ENCODE measurements around the gene TSKU. TPM values are rescaled to one million over a fixed set of nuclear protein-coding genes. Genes with fewer than 3 reads are reported as not detected.

The TSKU gene
- total and polyA plus RNA-seq, 2 experiments from 2014 or later, result 30.6 to 30.8 TPM

- no peak overlapping the region for H3K27ac ChIP-seq
- H3K27me3 ChIP-seq (replicated peaks; ENCODE audit: insufficient read depth), result peaks cover 35% of the 10 kb centered on the region
- no peak overlapping the region for H2AFZ ChIP-seq
- no peaks in the 10 kb centered on the region for H3K9me3 ChIP-seq (ENCODE audit: low read depth)
- H3K79me2 ChIP-seq (ENCODE audit: insufficient read depth), result no peaks in the 10 kb centered on the region
- TF ChIP-seq EZH2phosphoT487 (IDR thresholded peaks at IDR 0.05; ENCODE audit: insufficient read depth, low read depth) (no peak), EZH2 (IDR thresholded peaks at IDR 0.05; ENCODE audit: insufficient read depth, poor library complexity, severe bottlenecking) (no peak)
- DNase-seq, result no peak
- in situ Hi-C loops (cut with MboI), result no loop called here
- no peak overlapping the region for H3K9ac ChIP-seq
- H3K4me3 ChIP-seq, result no peak overlapping the region
- no peaks in the 10 kb centered on the region for H3K4me1 ChIP-seq (ENCODE audit: insufficient read depth)
- no peaks in the 10 kb centered on the region for H3K36me3 ChIP-seq (ENCODE audit: low read depth)
- H3F3A ChIP-seq (ENCODE audit: insufficient read depth), result no peaks in the 10 kb centered on the region; the same call in 1 of the 2 replicates
- no peaks in the 10 kb centered on the region for H3K9me2 ChIP-seq (ENCODE audit: insufficient read depth)
- H4K20me1 ChIP-seq (ENCODE audit: insufficient read depth), result no peaks in the 10 kb centered on the region
- WGBS, 2 experiments (ENCODE audit: low coverage in 1 of 2, low lambda C conversion rate in 2 of 2, missing lambda C conversion rate in 2 of 2), result 46 to 47% methylated on average over 1 of the region's 1 CpG
- H3K4me2 ChIP-seq (ENCODE audit: unreplicated experiment), result no peak overlapping the region
Observed at GRCh38 chr11:76839311-76839710, 56.2 kb downstream of the TSKU start.

- no peaks in the 10 kb centered on the region for H3K4me1 ChIP-seq (ENCODE audit: insufficient read depth)
- no peak overlapping the region for H3K9ac ChIP-seq
- no peaks in the 10 kb centered on the region for H3K9me2 ChIP-seq (ENCODE audit: insufficient read depth)
- peaks cover 39% of the 10 kb centered on the region for H3K27me3 ChIP-seq (replicated peaks; ENCODE audit: insufficient read depth)
- no peak overlapping the region for H3K4me3 ChIP-seq
- no peak overlapping the region for H3K27ac ChIP-seq
- no peak for TF ChIP-seq EZH2 (IDR thresholded peaks at IDR 0.05; ENCODE audit: insufficient read depth, poor library complexity, severe bottlenecking)
- no peak for TF ChIP-seq EZH2phosphoT487 (IDR thresholded peaks at IDR 0.05; ENCODE audit: insufficient read depth, low read depth)
- H3K79me2 ChIP-seq (ENCODE audit: insufficient read depth), result no peaks in the 10 kb centered on the region
- no peaks in the 10 kb centered on the region for H3F3A ChIP-seq (ENCODE audit: insufficient read depth)
- in situ Hi-C loops (cut with MboI), result no loop called here
- no peak for DNase-seq
- no peaks in the 10 kb centered on the region for H3K9me3 ChIP-seq (ENCODE audit: low read depth)
- H3K4me2 ChIP-seq (ENCODE audit: unreplicated experiment), result no peak overlapping the region
- H4K20me1 ChIP-seq (ENCODE audit: insufficient read depth), result no peaks in the 10 kb centered on the region
- no peaks in the 10 kb centered on the region for H3K36me3 ChIP-seq (ENCODE audit: low read depth)
- WGBS, 2 experiments (ENCODE audit: low coverage in 1 of 2, low lambda C conversion rate in 2 of 2, missing lambda C conversion rate in 2 of 2), result 72 to 76% methylated on average over 4 of the region's 4 CpGs
- no peak overlapping the region for H2AFZ ChIP-seq
Observed at GRCh38 chr11:76841923-76842452, 58.8 kb downstream of the TSKU start.

- DNase-seq, result no peak
- H3K4me2 ChIP-seq (ENCODE audit: unreplicated experiment), result no peak overlapping the region
- H3K9me3 ChIP-seq (ENCODE audit: low read depth), result no peaks in the 10 kb centered on the region
- TF ChIP-seq EZH2phosphoT487 (IDR thresholded peaks at IDR 0.05; ENCODE audit: insufficient read depth, low read depth) (no peak), EZH2 (IDR thresholded peaks at IDR 0.05; ENCODE audit: insufficient read depth, poor library complexity, severe bottlenecking) (no peak)
- 76 to 78% methylated on average over 3 of the region's 3 CpGs for WGBS, 2 experiments (ENCODE audit: low coverage in 1 of 2, low lambda C conversion rate in 2 of 2, missing lambda C conversion rate in 2 of 2)
- H3K4me1 ChIP-seq (ENCODE audit: insufficient read depth), result no peaks in the 10 kb centered on the region
- H4K20me1 ChIP-seq (ENCODE audit: insufficient read depth), result no peaks in the 10 kb centered on the region
- no peaks in the 10 kb centered on the region for H3K79me2 ChIP-seq (ENCODE audit: insufficient read depth)
- peaks cover 47% of the 10 kb centered on the region for H3K27me3 ChIP-seq (replicated peaks; ENCODE audit: insufficient read depth)
- H3K9ac ChIP-seq, result no peak overlapping the region
- in situ Hi-C loops (cut with MboI), result no loop called here
- H3K4me3 ChIP-seq, result no peak overlapping the region
- no peak overlapping the region for H3K27ac ChIP-seq
- no peaks in the 10 kb centered on the region for H3F3A ChIP-seq (ENCODE audit: insufficient read depth)
- no peaks in the 10 kb centered on the region for H3K9me2 ChIP-seq (ENCODE audit: insufficient read depth)
- no peak overlapping the region for H2AFZ ChIP-seq
- H3K36me3 ChIP-seq (ENCODE audit: low read depth), result no peaks in the 10 kb centered on the region
Observed at GRCh38 chr11:76843907-76844306, 60.8 kb downstream of the TSKU start.

GRCh38 chr11:76844511-76844910, 61.4 kb downstream of the TSKU start:
- in situ Hi-C loops (cut with MboI), result no loop called here
- no peak overlapping the region for H2AFZ ChIP-seq

More at GRCh38 chr11:76844511-76844910, 61.4 kb downstream of the TSKU start:
- Histone ChIP-seq H3K4me3 (no peak overlapping the region), H3F3A (ENCODE audit: insufficient read depth) (no peaks in the 10 kb centered on the region), H3K4me1 (ENCODE audit: insufficient read depth) (no peaks in the 10 kb centered on the region), H3K9ac (no peak overlapping the region), H3K79me2 (ENCODE audit: insufficient read depth) (no peaks in the 10 kb centered on the region), H3K9me3 (ENCODE audit: low read depth) (no peaks in the 10 kb centered on the region), H3K27me3 (replicated peaks; ENCODE audit: insufficient read depth) (peaks cover 47% of the 10 kb centered on the region), H4K20me1 (ENCODE audit: insufficient read depth) (no peaks in the 10 kb centered on the region), H3K36me3 (ENCODE audit: low read depth) (no peaks in the 10 kb centered on the region), H3K4me2 (ENCODE audit: unreplicated experiment) (no peak overlapping the region), H3K27ac (no peak overlapping the region), H3K9me2 (ENCODE audit: insufficient read depth) (no peaks in the 10 kb centered on the region)
- no peak for DNase-seq
- TF ChIP-seq EZH2 (IDR thresholded peaks at IDR 0.05; ENCODE audit: insufficient read depth, poor library complexity, severe bottlenecking), result no peak
- TF ChIP-seq EZH2phosphoT487 (IDR thresholded peaks at IDR 0.05; ENCODE audit: insufficient read depth, low read depth), result no peak
- 83 to 84% methylated on average over 10 of the region's 10 CpGs for WGBS, 2 experiments (ENCODE audit: low coverage in 1 of 2, low lambda C conversion rate in 2 of 2, missing lambda C conversion rate in 2 of 2)
